AG09309 (cell line): ENCODE data around the gene EP400.

Experiments used
- DNase-seq: peaks from one replicate; pipeline ENCODE4 v3.0.0-alpha.2; 2010; ENCODE audit warnings: low read depth
- H3K4me3 ChIP-seq: 2 replicates; pipeline ENCODE4 v1.5.1; 2011; ENCODE audit warnings: mild to moderate bottlenecking, low read depth, low read length, moderate library complexity; ENCODE audit not compliant: control insufficient read depth
- CTCF ChIP-seq: IDR thresholded peaks from 2 replicates; pipeline ENCODE4 v1.5.1; 2011; ENCODE audit warnings: mild to moderate bottlenecking, low read depth, low read length, inconsistent platforms; ENCODE audit not compliant: insufficient read depth, control insufficient read depth; ENCODE audit errors: missing control alignments

EP400 gene

DNA sequence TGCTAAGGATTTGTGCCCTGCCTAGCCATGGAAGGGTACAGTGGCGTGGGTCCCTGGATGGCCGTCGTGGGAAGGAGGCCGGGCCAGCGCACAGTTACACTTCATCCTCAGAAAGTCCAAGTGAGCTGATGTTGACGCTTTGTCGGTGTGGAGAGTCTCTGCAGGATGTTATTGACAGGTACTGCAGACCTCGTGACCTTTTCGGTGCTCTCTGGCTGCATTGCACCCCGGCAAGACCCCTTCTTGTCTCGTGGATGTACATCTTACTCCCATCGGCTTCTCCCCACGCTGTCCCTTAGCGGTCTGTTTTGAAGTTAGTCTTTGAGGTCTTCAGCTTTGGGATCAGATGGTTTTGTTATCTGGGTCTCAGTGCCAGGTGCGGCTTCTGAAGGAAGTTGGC, 78.4 kb downstream of the EP400 start:
- H3K4me3 ChIP-seq: no peak overlapping the region
- DNase-seq: no peak
- TF ChIP-seq CTCF: no peak

- DNase-seq: no peak
- no peak overlapping the region for H3K4me3 ChIP-seq
- TF ChIP-seq CTCF: no peak
Observed at GRCh38 chr12:132029503-132030300, 80.0 kb downstream of the EP400 start.

DNA sequence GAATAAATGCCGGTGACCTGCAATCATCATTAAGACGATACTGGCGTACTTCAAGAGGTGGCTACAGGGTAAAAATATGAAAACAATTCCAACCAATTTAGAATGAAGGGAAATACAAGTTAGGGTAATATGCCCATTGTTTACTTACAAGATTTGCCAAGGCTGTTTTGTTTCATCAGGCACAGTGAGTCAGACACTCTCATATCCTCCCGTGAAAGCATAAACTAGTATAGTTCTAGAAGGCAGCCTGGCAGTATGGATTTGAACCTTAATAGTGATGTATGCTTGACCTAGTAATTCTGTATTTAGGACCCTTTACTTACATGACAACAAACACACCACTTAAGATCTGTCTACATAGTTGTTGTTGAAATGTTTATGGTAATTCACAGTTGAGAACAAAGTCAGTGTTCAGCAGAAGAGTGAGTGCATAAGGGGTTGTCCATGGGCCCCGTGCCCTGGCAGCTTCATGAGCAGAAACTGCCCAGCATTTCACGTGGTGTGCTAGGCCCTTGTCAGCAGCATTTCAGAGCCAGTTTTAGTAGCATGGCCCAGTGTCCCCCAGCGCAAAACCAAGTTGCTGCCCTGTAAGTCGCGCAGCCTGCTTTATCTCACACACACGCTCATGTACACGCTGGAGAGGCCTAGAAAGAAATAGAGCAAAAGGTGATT, 80.8 kb downstream of the EP400 start:
- TF ChIP-seq CTCF: no peak
- H3K4me3 ChIP-seq: no peak overlapping the region
- DNase-seq: no peak

DNA sequence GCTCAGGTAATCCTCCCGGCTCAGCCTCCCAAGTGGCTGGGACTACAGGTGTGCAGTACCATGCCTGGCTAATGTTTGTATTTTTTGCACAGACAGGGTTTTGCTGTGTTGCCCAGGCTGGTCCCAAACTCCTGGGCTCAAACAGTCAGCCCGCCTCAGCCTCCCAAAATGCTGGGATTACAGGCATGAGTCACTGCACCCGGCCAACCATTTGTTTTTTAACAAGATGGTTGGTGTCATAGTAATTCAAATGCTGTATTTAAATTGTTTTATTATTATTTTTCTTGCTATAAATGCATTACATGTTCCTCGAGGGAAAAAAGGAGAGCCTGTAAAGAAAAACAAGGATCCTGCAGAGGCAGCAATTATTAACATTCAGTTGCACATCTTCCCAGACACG, 83.9 kb downstream of the EP400 start:
- TF ChIP-seq CTCF: no peak
- no peak overlapping the region for H3K4me3 ChIP-seq
- no peak for DNase-seq

GRCh38 chr12:132036063-132036683, 86.4 kb downstream of the EP400 start:
- no peak for DNase-seq
- H3K4me3 ChIP-seq: no peak overlapping the region
- TF ChIP-seq CTCF: no peak

DNA sequence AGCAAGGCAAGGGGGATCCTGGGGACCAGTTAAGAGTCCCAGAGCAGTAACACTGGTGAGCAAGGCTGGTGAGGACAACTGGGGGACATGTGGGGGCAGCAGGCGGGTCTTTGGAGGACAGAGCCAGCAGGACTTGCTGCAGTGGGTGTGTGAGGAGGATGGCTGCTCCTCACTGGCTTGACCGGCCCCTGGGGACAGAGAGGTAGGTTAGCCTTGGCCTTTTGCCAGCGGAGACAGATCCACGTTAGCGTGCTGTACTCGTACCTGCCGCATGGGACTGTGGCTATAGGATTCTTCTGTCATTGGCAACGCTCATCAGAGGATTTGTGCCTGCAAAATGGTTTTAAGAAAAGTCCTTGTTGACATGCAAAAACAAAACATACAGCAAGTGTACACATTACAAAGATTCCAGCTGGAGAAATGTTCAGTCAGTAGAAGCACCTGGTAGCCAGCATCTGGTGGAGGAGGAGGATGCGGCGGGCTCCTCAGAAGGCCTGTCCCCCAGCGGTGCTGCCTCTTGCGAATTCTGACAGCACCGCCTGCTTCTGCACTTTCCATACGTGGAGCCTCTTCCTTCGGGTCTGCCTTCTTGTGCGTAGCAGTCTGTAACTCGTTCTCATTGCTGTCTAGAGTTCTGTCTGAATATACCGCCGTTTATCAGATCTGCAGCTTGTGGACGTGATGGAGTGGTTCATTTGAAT, 91.3 kb downstream of the EP400 start:
- TF ChIP-seq CTCF: no peak
- no peak for DNase-seq
- H3K4me3 ChIP-seq: no peak overlapping the region
